ENCODE data around the gene PCDH17.

The PCDH17 gene

DNA sequence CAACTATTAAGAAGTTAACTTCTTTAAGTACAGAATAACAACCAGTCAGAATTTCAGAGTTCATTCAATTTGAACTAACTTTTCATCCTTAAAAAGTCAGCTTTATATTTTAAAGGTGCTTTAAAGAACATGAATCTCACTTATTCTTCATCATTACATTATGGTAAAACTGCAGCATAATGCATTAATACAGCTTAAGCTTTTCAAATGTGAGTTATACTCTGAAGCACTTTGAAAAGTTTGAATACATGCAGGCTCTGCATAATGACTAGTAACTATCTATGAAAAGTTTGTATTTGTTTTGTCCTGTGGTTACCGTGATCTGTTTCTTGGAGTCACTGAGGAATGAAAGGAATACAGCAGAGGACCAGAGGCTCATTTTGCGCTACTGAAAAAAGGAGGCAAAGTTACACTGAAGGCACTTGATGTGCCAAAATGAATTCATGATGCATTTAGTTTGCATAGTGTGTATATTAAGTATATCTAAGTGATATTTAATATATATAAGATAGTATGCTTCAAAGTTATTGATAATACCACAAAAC lies 4.1 kb downstream of the PCDH17 start:
- no peak for DNase-seq

DNA sequence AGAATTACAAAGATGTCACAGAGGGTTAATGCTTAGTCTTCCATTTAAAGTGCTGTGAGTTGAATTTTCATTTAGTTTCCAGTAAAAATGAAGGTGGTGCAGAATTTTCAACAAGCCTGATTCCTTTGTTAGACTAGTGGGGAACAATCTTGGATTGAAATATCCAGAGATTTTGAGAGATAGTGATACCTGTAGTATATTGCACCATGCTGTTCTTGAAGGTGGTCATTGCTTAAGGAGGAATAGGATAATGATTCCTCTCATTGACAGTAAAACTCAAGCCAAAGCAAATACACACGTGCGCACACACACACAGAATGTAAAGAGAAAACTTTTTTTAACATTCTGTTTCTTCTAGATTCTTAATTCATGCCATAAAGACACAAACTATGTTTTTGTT lies 5.3 kb downstream of the PCDH17 start:
- DNase-seq, result no peak

DNA sequence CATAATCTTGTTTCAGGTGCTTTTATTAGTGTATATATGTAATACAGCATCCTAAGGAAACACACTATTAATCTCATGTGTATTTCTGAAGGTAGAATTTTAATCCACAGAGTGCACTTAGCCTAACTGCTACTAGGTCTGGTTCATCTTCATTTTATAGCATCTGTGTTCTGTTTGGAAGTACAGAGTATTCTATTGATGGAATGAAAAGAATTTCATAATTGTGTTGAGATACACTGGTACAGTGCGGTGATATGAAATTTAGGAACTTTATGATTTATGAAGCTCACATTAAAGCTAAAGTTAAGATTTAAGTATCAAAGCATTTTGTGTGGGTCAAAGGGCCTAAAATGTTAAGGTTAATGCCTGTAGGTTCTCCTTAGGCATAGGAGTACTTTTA lies 6.0 kb downstream of the PCDH17 start:
- no peak for DNase-seq

DNA sequence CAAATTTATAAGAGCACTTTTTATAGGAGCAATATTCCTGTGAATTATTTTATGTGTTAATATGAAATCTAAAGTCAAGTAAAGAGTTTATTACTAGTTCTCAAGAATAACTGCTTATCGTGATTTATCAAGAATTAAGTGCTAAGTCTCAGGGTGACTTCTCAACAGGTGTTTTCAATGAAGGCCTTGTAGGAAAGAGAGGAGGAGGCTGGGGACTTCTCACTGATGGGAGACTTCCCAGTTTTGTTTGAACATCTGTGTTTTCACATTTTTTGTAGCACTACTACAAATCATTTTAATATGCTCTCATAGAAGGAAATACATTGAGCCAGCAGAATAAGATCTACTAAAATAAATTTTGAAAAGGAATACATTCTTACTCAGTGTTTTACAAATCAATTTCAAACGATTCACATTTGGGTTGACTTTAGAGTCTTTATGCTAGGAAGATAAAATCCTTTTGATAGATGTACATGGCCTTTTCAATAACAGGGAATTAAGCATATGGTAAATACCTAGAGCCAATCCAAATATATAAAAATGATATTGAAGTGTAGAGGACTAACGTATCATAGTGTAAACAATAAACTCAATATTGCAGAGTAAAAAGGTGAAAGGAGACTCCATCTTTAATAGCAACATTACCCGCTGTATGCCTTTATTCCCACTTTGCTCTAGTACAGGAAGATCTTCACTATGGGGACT lies 6.8 kb downstream of the PCDH17 start:
- no peak for DNase-seq

DNA sequence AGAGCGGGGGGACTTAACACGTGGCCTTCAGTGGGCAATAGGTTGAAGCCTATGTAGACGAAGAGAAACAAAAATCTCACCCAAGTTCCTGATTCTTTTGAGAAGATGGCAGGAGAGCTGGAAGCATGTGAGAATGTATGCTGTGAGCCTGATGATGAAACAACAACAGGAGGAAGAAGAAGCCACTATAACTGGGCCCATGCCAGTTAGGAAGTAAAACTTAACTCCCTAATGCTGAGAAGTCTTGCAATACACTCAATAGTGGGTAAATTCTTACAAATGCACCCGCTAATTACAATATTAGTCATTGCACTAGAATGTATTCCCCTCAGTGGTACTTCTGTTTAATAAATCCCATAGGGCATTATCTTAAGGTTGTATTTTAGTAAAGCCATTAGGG lies 9.1 kb downstream of the PCDH17 start:
- no peak for DNase-seq

DNA sequence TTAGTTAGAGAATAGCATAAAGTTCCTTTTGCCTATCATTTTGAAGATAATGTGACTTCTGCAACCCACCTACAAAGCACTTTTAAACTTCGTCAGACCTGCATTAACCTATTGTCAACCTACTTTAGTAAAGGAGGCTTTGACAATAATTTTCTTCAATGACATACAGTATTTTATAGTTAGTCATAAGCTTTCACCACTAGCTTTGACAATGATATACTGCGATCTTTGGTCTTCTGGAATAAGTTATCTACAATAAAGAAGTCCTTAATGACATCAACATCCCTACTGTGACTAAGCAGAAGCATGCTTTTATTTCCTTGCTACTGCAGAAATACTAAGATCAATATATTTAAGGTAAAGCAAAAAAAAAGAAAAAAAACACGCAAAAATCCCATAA lies 9.5 kb downstream of the PCDH17 start:
- DNase-seq, result no peak

DNA sequence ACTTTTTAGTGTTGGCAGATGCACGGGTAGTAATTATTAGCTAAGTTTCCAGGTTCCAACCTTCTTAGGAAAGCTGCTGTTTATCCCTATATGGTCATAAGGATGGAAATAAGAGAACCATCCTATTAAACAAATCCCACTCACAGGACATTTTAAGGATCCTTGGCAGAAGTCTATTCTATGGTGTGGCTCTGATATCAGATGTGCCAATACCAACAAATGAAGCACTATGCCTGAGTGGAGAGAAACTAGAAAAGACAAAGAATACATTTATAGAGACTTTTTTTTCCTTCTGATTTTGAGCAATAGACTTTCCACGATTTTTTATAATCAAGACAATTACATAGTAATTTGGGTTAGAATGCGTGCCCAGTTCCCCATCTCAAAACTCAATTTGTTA lies 12.6 kb downstream of the PCDH17 start:
- DNase-seq, result no peak

DNA sequence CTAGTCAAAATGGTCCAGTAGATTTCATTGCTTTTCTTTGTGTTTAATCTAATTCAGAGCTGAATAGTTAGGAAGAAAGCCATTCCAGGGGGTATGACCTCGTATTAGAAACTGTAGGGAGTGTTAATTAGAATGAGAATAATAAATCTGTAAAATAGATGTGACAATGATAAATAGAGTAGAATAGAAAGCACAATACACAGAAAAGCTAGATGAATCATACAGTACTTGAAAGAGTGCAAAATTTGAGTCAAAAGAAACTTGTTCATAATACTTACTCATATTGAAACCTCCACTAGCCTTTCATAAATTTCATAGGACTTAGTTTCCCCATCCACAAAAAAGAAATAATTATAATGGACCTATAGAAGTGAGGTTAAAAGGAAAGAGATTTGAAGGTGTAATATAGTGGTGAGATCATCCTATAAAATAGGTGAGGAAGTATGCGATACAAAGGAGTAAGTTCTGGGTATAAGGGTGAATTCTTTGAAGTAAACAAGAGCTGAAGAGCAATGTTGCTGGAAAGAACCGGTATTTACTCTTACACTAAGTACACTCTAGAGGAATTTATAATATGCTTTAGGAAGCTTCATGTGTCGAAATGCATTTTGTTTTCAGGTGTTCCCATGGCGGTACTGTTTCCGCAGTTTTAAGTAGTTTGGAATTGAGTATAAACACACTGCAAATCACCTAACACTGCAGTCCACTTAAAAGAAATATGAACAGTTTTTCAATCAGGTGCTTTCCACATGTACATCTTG lies 21.9 kb downstream of the PCDH17 start:
- no peak for DNase-seq

DNA sequence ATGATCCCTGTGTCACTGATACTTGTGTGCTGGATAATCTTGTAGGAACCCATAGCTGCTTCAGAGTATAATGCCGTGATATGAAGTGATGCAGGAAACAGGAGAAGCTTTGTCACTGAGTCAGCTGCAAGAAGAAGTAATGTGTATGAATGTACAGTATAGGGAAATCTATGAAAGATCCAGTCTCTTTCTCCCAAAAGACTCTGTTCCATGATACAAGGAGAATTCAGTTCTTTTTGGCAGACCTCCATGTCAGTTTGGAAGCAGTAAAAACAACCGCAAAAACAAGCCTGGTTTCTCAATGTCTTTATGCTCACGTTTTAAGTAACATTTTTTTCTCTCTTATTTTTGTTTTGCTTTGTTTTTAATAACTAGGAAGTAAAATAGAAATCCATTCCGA lies 33.9 kb downstream of the PCDH17 start:
- DNase-seq, result no peak

DNA sequence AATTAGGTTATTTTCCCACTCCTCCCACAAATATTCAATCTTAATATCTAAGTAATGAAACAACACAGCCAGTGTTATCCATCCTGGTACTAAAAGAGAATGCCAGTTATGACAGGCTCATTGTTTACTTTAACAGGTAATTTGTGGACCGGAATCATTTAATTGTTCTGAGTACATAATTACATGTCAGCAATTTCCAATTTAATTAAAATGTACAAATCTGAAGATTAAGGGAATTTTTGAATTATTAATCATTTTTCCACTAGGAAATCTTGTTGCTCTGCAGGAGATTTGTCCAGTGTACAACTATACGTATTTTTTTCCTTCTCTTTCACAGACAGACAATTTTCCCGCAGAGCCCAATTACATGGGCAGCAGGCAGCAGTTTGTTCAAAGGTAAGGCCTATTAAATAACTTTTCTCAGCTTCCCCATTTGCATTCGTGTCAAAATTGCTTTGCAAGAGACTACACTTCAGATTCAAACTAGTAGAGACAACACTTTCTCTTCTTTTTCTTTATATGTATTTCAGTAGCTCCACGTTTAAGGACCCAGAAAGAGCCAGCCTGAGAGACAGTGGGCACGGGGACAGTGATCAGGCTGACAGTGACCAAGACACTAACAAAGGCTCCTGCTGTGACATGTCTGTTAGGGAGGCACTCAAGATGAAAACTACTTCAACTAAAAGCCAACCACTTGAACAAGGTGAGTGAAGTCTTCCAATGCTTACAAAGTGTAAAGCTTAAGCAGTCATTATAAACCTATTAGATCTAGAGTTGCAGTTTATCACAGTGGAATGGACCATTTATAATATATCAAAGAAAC lies 34.8 kb downstream of the PCDH17 start:
- DNase-seq, result no peak

DNA sequence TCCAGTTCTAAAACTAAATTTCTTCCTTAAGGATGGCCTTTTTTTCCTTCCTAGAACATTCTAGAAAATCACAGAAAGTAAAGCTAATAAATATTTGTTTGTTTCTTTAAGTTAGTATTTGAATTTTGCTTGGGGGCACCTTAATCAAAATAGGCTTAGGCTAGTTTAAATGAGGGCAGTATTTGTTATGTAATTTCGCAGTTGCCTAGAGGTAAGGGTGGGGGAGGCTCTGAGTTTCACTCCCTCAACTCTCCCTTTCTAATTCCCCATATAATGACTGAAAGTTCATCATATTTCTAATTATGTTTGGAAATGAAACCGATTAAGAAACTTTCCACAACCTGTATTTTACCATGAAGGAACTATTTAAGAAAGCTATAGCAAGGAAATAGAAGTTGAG lies 40.6 kb downstream of the PCDH17 start:
- no peak for DNase-seq

DNA sequence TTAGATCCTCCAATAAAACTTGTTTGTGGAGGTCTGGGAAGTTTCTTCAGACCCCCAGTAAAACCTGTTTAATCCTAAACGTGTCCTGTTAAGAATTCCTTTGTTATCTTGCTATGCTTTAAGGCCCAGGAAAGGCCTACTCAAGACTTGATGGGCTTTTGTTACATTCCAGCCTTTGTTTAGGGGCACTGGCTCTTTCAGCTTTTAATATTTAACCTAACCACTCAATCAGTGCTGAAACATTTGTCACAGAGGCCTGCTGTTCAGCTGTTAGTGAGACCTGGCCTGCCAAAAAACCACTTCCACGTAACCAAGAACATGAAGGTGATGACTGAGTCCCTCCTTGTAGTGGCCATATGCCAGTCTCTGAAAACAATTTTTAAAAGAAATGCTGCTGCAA lies 41.7 kb downstream of the PCDH17 start:
- no peak for DNase-seq

DNA sequence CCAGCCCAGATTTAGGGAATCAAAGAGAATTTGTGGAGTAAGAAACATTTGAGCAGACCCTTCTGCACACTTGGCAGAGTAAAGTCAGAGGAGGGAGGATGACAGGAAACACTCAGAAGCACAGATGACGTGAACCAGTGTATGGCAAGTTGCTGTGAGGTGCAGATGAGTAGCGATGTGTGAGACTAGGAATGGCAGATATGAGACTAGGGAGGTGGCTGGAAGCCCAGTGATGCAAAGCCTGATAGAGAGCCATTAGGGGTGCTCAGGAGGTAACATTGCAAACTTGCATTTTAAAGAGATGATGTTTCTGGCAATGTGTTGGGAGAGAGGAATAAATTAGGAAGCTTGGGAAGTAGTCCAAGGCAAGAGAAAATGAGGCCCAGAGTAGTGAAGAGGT lies 44.0 kb downstream of the PCDH17 start:
- no peak for DNase-seq

DNA sequence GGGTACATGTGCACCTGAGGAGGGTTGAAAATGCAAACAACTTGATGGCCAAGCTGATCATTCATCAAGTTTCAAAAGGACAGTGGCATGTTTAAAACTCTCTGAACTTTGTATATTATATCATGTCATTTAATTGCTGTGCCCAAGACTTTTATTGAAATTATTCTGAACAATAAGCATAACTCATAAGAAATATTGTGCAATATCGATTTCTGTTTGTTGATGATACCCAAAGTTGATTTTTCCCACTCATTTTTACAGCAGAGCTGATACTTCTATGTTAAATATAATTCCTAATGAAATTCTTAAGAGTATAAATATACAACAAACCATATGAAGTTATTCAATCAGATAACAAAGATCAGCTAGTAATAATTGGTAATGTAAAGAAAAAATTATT lies 49.1 kb downstream of the PCDH17 start:
- DNase-seq, result no peak

DNA sequence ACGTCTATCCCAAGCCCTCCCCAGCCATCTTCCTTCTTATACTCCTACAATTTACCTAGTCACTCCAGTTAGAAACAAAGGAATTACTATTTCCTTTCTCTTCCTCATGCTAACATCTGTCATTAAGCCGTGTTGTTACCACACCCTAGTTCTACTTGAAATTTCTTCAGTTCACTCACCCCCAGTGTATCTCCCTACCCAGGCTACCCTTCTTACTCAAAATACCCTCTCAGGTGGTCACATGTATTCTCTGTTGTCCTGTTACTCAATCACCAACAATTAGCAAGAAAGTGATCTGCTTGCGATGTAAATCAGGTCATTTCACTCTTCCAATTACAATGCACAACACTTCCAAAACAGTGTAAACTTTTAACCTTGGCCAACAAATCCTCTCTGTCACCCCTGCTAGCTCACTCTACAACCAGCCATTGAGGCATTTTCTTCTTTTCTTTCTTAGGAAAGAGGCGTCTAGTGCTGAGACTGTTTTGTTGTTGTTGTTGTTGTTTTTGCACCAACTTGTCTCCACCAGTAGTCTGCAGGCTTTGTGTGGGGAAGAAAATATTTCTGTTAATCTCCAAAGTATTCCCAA lies 50.7 kb downstream of the PCDH17 start:
- no peak for DNase-seq

DNA sequence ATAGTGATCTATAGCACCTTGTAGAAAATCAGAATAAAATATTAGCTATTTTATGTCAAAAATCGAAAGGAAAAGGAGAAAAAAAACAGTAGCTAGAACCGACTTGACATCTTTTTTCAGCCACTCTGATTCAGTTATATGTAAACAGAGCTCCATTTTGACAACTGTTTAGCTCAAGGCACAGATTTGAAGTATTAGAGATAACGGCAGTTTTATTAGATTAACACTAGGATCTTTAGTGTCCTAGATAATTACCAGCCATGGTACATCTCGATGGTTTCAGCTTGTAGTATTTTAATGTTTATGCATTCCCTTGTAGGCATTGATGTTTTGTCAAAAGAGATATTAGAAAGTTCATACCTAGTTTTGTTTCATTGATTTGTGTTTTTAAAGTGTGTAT lies 67.3 kb downstream of the PCDH17 start:
- DNase-seq, result no peak

DNA sequence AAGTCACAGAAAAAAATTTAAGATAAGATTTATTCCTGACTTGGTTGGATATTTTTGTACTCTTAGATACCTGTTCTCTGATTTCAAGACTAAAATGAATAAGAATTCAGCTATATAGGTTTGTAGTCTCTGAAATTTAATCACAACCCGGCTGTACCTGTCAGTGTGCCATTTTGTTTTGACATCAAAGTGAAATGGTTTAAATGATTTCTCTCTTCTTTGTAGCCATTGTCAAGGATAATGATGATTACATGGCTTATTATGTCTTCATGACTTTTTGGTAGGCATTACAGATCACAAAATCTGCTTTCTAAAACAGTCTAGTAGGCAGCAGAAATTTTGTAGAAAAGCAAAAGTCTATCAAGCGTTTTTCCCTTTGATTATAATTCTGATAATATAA lies 72.5 kb downstream of the PCDH17 start:
- DNase-seq, result no peak

DNA sequence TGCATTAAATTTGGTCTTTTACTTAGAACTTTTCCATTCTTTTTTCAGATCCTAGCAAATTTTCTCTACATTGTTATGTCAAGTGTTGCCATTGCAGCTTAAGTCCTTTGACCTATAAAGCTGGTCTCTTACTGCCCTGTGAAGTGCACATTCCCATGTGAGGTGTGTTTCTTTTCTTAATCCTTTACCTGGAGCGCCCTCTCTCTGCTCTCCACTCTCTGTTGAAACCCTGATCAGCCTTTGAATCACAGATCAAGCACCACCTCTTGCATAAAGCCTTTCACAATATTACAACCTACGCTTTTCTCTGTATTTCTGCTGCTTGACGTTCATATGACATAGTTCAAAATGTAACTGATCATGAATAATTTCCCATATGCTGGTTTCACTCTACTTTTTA lies 84.8 kb downstream of the PCDH17 start:
- no peak for DNase-seq

DNA sequence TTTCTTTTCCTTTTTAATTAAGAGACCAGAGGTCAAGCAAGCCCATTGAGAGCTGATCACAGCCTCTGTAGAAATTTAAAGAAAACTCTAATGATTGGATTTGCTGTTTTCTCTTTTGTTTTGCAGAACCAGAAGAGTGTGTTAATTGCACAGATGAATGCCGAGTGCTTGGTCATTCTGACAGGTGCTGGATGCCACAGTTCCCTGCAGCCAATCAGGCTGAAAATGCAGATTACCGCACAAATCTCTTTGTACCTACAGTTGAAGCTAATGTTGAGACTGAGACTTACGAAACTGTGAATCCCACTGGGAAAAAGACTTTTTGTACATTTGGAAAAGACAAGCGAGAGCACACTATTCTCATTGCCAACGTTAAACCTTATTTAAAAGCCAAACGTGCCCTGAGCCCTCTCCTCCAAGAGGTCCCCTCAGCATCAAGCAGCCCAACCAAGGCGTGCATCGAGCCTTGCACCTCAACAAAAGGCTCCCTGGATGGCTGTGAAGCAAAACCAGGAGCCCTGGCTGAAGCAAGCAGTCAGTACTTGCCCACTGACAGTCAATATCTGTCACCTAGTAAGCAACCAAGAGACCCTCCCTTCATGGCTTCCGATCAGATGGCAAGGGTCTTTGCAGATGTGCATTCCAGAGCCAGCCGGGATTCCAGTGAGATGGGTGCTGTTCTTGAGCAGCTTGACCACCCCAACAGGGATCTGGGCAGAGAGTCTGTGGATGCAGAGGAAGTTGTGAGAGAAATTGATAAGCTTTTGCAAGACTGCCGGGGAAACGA lies 93.1 kb downstream of the PCDH17 start:
- DNase-seq, result no peak

DNA sequence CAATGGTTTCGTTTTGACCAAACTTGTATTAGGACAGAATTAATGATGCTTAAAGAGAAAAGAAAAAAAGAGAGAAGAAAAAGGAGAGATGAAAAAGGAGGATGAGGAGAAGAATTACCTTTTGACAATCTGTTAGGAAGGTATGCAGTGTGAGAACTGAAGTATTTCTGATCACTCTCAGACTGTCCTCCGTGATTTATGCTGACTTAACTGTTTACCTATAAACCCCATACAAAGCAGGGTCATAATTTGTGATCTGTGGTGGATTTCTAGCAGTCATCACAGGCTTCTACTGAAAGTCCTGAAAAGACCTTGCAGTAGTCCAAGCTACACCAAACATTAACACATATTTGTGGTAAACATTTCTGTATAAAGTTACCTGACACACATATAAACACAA lies 93.9 kb downstream of the PCDH17 start:
- no peak for DNase-seq

DNA sequence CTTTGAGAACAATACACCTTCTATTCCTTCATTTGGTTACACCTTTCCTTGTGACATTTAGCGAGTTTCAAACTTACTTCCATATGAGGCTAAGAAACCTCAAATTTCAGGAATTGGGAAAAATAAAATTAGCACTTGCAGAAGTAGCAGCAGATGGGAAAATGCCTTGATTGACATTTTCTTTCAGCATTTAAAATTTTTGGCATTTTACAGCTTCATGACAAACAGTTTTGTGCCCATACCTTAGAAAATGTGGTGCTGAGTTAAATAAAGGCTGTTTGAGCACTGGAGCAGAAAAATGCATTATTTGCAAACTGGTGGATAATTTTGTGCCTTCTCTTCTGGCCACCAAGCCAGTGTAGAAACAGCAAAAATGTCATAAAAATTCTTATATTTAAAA lies 95.4 kb downstream of the PCDH17 start:
- no peak for DNase-seq

DNA sequence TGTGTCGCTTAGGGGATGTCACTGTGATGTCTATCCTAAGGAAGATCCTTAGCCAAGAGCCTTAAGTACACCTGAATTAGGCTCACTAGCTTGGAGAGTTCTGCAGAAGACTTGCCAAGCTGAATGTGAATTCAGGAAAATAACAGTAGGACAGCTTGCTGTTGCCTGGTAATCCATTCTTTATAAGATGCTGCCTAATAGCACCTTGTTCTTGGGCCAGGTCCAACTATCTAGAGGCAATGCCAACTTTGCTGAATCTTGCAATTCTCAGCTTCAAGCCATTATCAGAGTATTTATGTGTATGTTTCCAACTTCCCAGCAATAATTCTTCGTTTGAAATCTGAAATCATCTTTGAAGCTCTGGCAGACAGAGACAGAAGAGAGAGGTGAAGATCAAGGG lies 102.8 kb downstream of the PCDH17 start:
- no peak for DNase-seq

Data from effector CD4-positive, alpha-beta T cell (primary cell).